ENCODE measurements around the gene PAIP2. TPM values are rescaled to one million over a fixed set of nuclear protein-coding genes. Genes with fewer than 3 reads are reported as not detected.

Gene PAIP2
- polyA plus RNA-seq, 4 donors, result 165 to 197 (median 196) TPM

DNA sequence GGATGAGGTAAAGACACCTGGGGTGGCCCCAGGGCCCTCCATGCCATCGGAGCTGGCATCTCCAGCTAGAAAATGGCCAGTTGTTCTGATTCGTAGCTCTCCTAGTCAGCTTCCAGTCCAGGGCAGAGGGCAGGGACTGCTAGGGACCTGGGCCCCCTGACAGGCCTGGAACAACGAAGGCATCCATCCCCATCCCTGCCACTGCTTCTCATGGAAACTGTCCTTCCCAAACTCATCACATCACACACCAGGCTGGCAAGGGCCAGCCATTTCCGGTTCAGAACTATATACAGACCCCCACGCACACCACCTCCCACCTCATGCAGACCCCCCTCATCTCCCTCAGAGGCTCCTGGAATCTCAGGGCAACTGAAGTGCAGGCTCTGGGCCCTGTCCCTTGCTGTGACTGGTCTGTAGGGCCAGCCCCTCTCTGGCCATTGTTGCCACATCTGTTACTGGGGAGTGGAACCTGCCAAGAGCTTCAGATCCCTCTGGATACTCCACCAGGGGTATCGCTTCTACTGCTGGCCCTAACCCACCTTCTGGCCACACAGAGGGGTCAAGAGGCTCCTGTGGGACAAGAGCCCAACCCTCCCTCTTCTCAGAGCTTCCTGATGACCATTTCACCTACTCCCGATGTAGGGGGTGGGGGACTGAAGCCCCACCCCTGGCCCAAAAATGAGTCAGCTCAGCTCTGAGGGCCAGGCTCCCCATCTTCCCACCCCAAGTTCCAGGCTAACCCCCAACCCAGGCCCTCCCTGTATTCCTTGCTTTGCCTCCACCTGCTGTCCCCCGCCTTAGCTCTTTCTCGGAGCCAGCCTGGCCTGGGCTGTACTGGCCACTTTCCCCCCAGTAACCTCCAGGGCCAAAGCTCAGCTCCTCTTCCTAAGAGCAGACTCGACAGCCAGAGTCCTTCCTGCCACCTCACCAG is 49.2 kb downstream of the PAIP2 start:
- no peak for DNase-seq (ENCODE audit: low read depth in 4 of 4, low spot score in 3 of 4)

DNA sequence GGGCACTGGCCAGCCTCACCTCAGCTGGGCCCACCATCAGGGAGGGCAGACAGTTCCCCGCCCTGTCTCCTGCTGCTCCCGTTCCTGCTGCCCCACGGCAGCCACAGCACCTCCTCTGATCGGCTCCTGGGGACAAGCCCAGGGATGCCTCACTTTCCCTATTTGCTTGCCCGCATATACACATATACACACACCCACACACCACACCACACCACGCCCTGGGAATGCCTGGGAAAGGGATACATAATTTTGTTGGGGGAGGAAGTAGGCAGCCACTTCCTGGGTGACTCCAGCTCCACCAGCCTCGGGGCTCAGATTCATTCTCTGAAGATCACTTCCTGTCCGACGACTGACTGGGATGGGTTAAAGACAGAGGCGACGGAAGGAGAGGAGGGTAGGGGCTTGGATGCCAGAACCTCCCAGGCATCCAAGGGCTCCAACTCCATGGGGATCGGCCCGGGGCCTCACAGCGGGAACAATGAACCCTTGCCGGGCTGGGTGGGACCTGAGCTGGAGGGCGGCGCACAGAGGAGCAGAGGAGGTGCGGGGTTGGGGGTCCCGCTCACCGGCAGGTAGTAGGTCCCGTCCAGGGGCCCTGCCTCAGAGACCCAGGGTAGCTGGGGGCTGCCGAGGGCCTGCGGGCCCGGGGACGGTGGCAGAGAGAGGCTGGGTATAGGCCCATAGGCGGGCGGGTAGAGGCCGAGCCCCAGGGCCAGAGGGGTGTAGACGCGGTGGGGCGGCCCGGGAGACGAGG is 50.1 kb downstream of the PAIP2 start:
- no peak for DNase-seq (ENCODE audit: low read depth in 4 of 4, low spot score in 3 of 4)

DNA sequence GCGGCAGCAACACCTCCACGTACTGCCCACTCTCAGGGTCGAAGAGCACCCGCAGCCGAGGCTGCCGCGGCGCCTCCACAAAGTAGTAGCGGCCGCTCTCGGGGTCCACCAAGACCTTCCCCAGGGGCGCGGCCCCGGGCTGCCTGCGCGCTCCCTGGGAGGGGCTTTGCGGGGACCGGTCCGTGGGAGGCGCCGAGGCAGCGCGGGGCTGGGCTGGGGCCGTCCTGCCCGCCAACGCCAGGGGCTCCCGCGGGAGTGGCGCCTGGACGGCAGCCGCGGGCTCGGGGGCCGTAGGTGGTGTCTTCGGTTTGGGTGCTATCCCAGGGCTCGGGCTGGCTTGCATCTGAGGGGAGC is 50.6 kb downstream of the PAIP2 start:
- DNase-seq (ENCODE audit: low read depth in 4 of 4, low spot score in 3 of 4), result no peak

GRCh38 chr5:139392678-139393496 is 51.2 kb downstream of the PAIP2 start:
- DNase-seq (ENCODE audit: low read depth in 4 of 4, low spot score in 3 of 4), result no peak

DNA sequence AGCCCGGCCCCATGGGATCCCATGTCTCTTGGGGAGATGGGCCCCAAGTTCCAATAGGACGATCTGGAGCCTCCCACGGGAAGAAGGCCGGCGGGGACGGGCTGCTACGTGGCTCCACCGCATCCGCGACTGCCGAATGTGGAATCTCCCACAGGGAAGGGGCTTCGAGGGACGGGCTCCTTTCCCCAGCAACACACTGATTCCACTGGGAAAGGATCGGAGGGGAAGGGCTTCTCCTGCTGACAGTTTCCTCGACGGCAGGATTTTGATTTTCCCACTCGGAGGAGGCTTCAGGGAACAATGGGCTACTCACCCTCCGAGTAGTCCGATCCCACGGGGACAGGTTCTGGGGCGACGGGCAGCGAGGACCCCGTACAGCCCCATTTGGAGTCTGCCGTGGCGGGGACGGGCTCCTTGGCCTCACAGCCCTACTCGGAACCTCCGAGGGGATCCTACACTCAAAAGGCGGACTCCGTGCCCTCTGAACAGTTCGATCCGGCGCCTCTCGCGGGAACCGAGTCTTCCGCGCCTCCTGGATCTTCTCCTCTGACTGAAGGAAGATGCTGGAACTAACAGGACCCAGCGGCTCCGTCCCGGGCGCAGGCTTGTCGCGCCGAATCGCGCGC is 52.0 kb downstream of the PAIP2 start:
- no peak for DNase-seq (ENCODE audit: low read depth in 4 of 4, low spot score in 3 of 4)

DNA sequence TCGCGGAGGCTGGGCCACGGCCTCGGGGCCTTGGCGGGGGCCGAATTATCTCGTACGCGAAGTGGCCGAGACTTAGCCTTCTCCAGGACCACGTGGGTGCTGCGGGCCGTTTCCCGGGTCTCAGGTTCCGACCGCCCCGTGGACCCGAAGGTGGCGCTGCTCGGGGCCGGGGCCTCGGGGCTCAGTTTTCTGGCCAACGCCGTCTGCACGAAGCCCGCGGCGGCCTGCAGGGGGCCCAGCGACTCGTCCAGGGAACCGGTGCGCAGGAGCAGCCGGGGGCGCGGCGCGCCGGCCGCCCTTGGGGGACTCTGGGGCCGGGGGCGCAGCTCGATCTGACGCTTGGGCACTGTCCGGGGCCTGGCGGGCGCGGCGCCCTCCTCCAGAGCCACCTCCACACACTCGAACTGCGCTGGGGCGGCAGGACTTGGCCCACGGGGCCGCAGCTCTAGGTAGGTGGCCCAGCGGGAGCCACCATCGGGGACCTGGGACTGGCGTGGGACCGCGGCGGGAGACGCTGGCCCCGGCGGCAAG is 52.5 kb downstream of the PAIP2 start:
- no peak for DNase-seq (ENCODE audit: low read depth in 4 of 4, low spot score in 3 of 4)

GRCh38 chr5:139394654-139395566 is 53.3 kb downstream of the PAIP2 start, which contains the start of gene PROB1:
PROB1 (minus strand) TSS chr5:139395104; CDS start chr5:139395081, 23 bp downstream.
- no peak for DNase-seq (ENCODE audit: low read depth in 4 of 4, low spot score in 3 of 4)

DNA sequence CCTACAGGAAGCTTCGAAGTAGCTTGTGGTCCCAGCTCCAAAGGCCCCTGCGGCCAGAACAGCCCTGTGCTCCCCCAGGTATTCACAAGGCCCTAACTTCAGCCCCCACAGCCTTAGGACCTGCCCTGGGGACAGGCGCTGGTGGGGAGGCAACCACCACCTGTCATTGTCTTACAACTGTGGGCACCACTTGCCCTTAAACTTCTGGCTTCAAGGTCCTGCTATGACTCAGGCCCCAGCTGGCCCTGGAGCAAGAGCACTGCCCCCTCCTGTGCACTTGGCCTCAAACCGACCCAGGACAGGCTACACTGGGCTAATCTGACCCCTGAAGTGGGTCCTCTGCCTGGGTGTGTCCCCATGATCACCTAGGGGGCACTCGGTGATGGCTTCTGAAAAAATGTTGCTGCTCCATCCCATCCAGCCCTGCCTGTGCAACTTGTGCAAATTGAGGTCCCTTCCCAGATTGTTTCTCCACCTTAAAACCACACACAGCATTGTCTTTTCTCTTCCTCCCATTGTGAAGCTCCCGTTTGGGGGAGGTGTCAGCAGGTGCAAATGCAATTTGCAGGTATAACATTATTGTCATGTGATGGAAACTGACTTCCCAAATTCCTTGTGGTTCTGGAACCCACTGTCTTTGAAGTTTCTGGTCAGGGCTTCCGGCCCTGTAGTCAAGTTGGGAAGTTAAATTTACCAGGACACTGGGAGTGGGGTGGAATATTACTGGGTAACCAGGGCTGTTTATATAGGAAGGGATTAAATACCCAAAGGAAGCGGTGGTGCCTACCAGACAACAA is 54.4 kb downstream of the PAIP2 start:
- DNase-seq (ENCODE audit: low read depth in 4 of 4, low spot score in 3 of 4), result no peak

DNA sequence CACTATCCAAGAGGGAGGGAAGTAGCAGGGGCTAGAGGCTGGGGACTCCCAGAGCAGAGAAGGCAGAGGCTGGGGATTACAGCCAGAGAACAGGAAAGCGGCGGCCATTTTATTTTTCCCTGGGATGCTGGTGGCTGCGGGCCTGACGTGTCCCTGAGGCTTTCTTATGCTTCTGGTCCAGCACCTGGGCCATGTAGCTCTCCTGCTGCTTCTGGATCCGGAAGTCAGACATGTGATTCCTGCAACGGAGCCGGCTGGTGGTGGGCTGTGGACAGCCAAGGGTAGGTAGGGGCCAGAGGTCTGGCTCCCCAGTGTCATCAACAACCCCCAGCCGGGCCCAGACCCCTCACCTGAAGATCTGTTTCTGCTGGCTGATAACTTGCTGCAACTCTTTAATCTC is 55.0 kb downstream of the PAIP2 start:
- DNase-seq (ENCODE audit: low read depth in 4 of 4, low spot score in 3 of 4), result no peak

DNA sequence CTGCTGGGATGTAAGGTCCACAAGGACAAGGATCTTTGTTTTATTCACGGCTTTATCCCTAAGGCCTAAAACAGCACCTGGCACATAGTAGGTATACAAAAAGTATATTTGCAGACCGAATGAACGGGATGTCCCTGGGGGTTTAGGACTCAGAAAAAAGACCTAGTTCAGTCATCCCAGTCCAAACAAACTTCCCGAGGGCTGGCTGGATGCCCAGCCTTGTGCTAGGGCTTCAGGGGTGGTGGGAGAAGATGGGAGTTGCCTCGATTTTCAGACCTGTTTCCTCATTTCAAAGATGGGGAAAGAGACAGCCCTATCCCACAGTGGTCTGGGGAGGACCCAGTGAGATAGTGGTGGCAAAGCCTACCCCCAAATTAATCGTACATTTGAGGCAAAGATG is 56.3 kb downstream of the PAIP2 start:
- DNase-seq (ENCODE audit: low read depth in 4 of 4, low spot score in 3 of 4), result no peak

DNA sequence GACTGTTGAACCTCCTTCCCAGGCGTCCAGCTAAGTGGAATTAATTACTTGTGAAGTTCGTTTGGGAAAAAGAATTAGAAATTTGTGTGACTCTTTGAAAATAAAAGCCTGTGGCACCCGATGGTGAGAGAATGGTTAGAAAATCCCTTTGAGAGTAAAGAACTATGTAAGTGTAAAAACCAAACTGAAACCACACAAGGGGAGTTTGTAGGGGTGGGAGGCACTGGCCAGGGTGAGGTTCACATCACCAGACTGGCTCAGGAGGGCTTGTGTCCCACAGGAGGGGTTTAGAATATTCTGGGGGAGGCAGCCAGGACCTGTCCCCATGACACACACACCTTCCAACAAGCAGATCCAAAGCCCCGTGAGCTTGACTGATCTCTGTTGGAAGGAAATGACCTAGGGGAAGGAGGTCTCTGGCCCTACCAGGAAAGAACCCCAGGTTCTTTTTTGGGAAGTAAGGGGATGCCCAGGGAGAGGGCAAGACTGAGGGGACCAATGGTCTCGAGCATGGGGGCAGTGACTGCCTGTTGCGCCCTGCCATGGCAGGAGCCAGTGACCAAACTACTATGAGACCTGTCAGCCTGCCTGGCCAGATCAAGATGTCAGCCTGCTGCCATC is 58.0 kb downstream of the PAIP2 start:
- no peak for DNase-seq (ENCODE audit: low read depth in 4 of 4, low spot score in 3 of 4)

DNA sequence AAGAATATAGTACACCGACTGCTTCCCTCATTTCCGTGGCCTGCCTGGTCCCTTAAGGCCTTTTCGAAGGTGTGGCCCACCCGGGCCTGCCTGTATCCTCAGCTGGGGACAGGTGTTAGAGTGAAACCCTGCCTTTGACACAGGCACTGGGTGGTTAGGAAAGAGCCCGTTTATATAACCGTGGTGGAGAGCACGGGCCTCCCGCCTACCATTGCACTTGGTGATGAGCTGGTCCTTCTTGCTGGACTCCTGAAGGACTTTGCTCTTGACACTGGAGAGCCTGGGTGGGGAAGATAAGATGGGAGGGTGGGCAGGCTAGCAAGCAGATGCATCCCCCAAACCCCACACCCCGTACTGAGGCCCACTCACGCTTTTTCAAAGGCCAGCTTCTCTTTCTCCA is 59.9 kb downstream of the PAIP2 start:
- DNase-seq (ENCODE audit: low read depth in 4 of 4, low spot score in 3 of 4), result no peak

GRCh38 chr5:139402561-139403158 is 61.0 kb downstream of the PAIP2 start:
- DNase-seq (ENCODE audit: low read depth in 4 of 4, low spot score in 3 of 4), result no peak

DNA sequence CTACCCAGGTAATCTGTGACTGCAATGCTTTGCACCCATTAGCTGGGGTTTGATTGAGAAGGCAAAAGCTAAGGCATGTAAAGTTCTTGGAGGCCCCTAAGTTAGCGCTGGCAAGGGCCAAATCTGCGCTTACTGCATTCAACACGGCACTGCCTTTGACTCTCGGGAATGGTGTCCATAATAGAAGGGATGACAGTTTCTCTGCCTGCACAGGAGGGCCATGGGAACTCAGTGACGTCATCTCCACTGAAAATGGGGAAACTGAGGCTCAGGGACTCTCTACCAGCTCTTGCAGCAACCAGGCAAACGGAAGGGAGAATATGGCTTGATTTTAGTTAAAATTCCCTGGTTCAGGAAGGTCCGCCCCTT is 61.7 kb downstream of the PAIP2 start:
- no peak for DNase-seq (ENCODE audit: low read depth in 4 of 4, low spot score in 3 of 4)

- peak; percentile 95 to 98 (median 96) for DNase-seq (ENCODE audit: low read depth in 4 of 4, low spot score in 3 of 4)
Measured at GRCh38 chr5:139403787-139404483, 62.3 kb downstream of the PAIP2 start, which contains the start of gene SPATA24. SPATA24 (minus strand) TSS chr5:139404089; CDS start chr5:139404060, 29 bp downstream.

- DNase-seq (ENCODE audit: low read depth in 4 of 4, low spot score in 3 of 4), result no peak
Measured at GRCh38 chr5:139404484-139404840, 62.8 kb downstream of the PAIP2 start.

DNA sequence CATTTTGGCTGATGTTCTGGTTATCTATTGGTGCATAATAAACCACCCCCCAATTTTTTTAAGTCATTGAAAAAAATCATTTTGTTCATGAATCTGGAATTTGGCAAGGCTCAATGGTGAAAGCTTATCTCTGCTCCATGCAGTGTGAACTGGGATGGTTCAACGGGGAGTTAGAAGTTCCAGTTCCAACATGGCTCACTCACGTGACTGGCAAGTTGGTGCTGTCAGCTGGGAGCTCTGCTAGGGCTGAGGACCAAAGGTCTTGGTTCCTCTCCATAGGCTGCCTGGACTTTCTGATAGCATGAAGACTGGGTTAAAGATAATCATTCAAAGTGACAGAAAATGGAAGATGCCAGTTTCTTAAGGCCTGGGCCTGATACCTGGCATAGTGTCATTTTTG is 65.3 kb downstream of the PAIP2 start:
- no peak for DNase-seq (ENCODE audit: low read depth in 4 of 4, low spot score in 3 of 4)

All from right renal pelvis (tissue), 4 donors.